ENCODE measurements around the gene ARID1B. TPM values are rescaled to one million over a fixed set of nuclear protein-coding genes. Genes with fewer than 3 reads are reported as not detected.

The ARID1B gene
- total and polyA plus RNA-seq, 12 donors, result 11.2 to 63.2 (median 52.2) TPM

DNA sequence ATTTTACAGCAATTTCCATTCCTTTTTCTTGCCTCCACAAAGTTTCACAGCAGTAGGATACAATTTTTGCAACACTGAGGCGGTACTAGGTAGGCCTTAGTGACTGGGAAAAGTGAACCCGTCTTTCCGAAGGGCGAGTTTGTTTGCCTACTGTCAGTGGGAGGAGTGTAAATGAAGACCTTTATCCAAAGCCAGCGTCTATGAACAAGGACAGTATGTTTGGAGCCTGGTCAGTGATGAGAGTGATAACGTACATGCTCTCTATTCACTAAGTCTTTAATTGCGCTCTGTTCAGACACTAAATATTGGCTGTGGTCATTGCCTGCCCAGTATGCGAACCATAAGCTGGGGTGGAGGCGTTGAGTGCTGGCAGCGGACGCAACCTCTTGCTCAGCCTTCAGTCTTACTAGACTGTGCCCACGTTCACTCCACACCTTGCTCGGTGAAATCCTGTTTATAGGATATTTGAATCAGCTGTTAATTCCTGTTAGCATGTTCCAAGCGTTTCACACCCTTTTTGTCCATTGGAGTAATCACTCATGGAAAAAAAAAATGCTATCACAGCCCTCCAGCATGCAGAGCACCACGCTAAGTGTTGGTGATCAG, 400.7 kb downstream of the ARID1B start:
- Histone ChIP-seq H3K27me3 (no peaks in the 10 kb centered on the region), H3K36me3 (peaks cover 0 to 45% (median 11%) of the 10 kb centered on the region in 9 donors), H3K27ac (no peak overlapping the region), H3K4me1 (peaks cover 0 to 5% (median 0%) of the 10 kb centered on the region in 9 donors), H3K9me3 (no peaks in the 10 kb centered on the region), H3K4me3 (no peak overlapping the region)
- intact Hi-C loops (cut with DNase I), result no loop called here
- no peak for DNase-seq
- ATAC-seq, result no peak
- no peak for TF ChIP-seq CTCF (IDR thresholded peaks at IDR 0.05)
- 94 to 96% methylated on average over 15 of the region's 15 CpGs for WGBS, 2 donors

DNA sequence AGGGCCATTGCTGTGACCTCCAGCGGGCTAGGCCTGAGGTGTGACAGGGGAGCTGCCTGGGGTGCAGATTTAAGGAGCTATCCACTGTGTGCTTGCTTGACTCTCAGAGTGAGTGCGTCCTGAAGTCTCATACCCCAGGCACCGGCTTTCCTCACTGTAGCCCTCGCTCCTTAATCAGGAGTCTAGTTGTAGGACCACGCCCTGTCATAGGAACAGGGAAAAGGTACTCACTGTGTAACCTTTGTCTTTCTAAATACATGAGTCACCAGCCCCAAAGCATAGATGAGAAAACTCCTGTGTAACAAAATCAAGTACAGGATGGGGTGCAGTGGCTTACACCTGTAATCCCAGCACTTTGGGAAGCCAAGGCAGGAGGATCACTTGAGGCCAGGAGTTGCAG, 404.5 kb downstream of the ARID1B start:
- DNase-seq (no peak), ATAC-seq (no peak)
- Histone ChIP-seq H3K9me3 (no peaks in the 10 kb centered on the region), H3K27me3 (no peaks in the 10 kb centered on the region), H3K4me1 (peaks cover 0 to 21% (median 7%) of the 10 kb centered on the region in 9 donors), H3K27ac (no peak overlapping the region), H3K36me3 (peaks cover 0 to 69% (median 14%) of the 10 kb centered on the region in 9 donors), H3K4me3 (no peak overlapping the region)
- TF ChIP-seq CTCF (IDR thresholded peaks at IDR 0.05), result no peak
- 94 to 98% methylated on average over 5 of the region's 5 CpGs for WGBS, 2 donors
- intact Hi-C loops (cut with DNase I), result loop anchor here (2.0 to 10.0 kb wide), 10 partner anchors 47 to 619 kb away; partner anchors contain the start of gene ARID1B (in 1 of the 10)

GRCh38 chr6:157182503-157183264, 405.5 kb downstream of the ARID1B start:
- H3K4me1 ChIP-seq, result peaks cover 0 to 31% (median 15%) of the 10 kb centered on the region in 9 donors

More at GRCh38 chr6:157182503-157183264, 405.5 kb downstream of the ARID1B start:
- H3K27ac ChIP-seq, result no peak overlapping the region
- intact Hi-C loops (cut with DNase I), result loop anchor here (2.0 to 10.0 kb wide), 10 partner anchors 48 to 620 kb away; partner anchors contain the start of gene ARID1B (in 1 of the 10)
- no peaks in the 10 kb centered on the region for H3K9me3 ChIP-seq
- TF ChIP-seq CTCF (IDR thresholded peaks at IDR 0.05), result no peak
- peaks cover 0 to 76% (median 14%) of the 10 kb centered on the region in 9 donors for H3K36me3 ChIP-seq
- ATAC-seq, result no peak
- no peak overlapping the region for H3K4me3 ChIP-seq
- no peaks in the 10 kb centered on the region for H3K27me3 ChIP-seq
- WGBS, 2 donors, result 80 to 81% methylated on average over 15 of the region's 15 CpGs
- DNase-seq, result no peak

Measured in heart right ventricle (tissue), 16 donors.